NCI-H1105 treated with DMSO at 0.1 percent for 48 hours (cell line): ENCODE measurements around the gene MVD.
"Not testable (repeated sequence)": the region's sequence is repeated elsewhere in the genome, so short reads cannot be mapped to it uniquely, and the experiment has no call there.

Experiments used
- DNase-seq: peaks from one replicate; lab custom pipeline; 2025; lab: John Stamatoyannopoulos, UW

MVD gene

DNA sequence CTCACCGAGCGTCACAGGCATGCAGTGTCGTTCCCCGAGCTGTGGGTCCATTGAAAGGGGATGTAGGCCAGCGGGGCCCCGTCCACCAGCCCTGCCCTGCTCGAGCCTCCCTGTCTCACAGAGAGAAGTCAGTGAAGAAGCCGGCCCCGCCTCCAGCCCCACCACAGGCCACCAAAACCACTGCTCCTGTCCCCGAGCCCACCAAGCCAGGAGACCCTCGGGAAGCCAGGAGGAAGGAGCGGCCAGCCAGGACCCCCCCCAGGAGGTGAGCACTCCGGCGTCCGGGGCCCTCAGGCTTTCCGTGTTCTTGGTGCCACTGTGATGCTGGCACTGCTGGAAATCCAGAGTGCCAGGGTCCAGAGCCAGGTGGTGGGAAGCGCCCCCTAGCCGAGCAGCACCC lies 38.4 kb downstream of the MVD start:
- DNase-seq: no peak

DNA sequence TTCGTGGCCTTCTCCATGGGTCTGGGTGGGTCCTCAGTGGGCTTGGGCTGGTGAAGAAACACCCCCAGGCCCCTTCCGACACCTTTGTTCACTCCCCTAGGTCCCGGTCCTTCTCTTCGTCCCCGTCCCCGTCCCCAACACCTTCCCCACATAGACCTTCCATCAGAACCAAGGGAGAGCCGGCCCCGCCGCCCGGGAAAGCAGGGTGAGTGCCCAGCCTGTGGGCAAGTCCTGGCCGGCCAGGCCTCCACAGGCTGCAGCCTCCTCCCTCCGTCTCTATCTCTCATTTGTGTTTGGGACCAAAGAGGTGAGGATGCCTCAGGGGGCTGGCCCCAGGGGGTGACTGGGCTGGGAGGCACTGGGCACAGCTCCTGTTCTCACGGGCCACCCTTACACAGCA lies 39.0 kb downstream of the MVD start:
- no peak for DNase-seq

DNA sequence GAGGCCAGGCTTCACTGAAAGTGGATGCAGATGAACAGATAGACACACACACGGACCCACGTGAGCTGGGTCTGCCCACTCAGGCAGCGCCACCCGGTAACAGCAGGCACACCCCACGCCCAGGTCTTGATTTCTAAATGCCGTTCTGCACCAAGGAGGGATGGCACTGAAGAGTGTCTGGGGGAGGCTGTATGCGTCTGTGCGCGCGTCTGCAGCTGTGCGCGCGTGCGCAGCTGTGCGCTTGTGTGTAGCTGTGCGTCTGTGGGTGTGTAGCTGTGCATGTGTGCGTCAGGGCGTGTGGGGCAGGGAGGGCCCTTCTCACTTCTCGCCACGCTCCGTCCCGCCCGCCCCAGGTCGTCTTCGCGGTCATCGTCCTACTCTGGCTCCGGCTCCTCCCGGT lies 40.0 kb downstream of the MVD start:
- no peak for DNase-seq

DNA sequence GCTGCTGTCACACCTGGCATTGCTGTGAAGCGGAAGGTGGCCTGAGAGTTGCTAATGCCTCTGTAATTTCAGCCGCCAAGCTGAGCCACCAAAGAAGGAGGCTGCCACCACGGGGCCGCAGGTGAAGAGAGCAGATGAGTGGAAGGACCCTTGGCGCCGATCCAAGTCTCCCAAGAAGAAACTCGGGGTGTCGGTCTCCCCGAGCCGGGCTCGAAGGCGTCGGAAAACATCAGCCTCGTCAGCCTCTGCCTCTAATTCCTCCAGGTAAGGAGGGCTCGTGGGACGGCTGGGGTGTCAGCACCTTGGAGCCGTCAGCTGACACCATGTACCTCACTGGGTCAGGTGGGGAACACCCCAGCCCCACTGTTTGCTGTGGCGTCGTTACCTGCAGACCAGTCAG lies 40.8 kb downstream of the MVD start:
- no peak for DNase-seq

DNA sequence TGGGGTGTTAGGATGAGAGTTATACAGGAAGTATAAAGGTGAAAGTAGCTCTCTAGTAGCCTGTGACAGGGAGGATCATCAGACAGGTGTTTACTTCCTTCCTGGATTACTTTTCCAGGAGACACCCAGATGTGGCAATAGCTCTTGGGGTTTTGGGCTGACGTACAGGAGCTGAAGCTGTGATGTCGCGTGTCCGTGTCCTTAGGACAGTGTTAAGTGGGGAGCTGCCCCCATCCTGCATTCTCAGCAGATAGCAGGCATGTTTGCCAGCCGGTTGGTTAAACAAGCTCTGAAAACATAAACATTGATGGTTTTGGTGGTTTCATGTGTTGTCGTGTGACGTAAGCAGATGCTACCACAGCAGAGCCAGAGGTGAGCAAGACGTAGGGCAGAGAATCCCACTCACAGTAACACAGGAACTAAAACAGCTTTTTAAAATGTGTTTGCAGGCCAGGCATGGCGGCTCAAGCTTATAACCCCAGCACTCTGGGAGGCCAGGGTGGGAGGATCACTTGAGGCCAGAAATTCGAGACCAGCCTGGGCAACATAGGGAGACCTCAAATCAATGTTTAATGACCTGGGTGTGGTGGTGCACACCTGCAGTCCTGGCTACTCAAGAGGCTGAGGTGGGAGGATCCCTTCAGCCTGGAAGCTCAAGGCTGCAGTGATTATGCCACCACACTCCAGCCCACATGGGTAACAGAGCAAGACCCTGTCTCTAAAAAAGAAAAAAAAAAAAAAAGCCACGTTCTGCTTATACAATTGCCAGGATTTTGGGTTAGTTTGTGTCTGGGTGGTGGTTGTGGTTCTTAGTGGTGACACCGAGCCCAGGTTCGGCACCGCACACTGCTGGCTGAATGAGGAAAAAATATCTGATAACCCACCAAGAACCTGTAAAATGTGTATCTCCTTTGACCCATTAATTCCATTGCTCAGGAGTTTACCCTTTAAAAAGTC lies 42.8 kb downstream of the MVD start:
- no peak for DNase-seq

DNA sequence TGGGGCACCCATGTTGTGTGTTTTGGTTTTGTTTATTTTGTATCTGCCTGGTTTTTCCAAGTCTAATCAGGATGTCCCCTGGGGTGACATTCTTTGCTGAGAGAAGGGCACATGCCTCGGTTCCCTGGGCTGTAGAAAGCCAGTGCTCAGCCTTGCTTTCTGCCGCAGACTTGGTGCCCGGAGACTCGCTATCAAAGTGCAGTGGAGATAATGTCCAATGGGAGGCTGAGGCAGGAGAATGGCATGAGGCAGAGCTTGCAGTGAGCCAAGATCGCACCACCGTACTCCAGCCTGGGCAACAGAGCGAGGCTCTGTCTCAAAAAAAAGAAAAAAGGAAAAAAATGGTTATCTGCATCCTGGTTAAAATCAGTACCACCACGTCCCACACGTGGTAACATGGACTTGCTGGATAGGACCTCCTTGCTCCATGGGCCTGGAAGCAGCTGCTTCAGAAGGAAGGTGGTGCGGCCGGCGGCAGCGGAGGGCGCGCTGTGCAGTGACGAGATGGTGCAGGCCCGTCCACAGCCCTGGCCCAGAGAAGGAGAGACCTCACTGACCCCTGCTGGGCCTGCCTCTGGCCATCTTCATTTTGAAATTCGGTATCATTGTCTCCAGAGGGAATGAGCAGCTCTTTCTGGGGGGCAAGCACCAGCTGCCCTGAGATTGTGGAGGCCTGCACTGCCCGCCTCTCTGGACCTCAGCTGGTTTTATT lies 43.8 kb downstream of the MVD start:
- no peak for DNase-seq

DNA sequence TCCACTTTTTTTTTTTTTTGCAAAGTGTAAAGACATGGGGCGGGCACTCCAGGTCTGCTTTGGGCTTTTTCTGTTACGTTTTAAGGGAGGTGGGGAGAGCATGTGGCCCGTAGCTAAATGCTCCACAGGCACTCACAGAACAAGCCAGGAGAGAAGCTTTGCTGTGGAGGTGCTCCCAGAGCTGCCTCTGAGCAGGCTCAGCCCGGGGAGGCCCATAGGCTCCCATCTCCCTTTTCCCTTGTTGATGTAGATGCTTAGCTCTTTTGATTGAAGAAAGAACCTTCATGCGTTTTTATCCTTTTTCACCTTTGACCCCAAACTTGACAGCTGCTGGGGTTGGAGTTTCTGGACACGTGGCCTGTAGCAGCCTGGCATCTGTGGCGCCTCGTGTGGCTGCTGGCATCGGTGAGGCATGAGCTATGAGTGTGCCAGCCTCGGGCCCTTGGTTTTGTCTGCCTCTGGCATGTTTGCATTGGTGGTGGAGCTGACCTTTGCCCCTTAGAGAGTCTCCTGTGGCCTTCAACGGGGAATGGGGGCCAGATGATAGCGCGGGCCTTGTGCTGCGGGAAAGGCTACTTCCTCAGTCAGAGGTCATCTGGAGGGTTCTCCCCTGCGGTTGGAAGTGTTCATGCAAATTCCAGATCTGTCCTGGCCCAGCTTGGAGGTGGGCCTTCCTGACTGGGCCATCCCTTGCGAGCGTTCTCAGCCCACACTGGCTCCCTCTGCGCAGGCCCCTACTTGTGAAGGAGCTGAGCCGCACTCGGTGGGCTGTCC lies 44.5 kb downstream of the MVD start:
- DNase-seq: no peak

DNA sequence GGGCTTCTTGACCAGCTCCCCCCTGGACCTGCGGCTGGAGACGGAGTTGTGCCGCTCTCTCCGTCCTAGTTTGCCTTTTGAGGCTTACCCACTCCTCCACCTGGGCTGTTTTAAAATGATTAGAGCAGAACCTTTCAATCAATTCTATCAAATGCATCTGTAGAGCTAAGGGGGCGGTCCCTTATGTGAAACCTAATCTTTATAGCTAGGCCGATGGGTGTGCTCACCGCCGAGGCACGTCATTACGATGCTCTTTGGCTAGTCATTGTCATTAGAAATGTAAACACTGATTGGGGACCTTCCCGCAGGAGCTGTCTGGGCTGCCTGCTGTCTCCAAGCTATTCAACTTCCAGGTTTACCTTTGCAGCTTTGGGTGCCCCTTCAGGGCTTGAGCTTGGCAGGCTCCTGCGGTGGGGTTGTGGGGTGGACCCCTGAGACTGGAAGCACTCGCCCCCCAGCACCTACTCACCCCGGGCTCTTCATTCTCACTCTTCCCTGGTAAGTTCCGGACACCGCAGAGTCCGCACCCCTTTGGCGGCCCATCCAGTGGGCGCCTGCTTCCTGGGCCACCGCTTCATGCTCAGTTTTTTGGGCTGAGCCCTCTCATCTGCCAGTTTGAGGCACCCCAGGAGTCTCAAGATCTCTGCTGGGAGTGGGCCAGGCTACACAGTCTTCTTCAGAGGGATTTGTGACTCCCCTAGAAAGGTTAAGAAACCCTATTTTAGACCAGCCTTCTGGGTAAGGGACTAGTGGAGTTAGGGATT lies 45.4 kb downstream of the MVD start:
- no peak for DNase-seq

DNA sequence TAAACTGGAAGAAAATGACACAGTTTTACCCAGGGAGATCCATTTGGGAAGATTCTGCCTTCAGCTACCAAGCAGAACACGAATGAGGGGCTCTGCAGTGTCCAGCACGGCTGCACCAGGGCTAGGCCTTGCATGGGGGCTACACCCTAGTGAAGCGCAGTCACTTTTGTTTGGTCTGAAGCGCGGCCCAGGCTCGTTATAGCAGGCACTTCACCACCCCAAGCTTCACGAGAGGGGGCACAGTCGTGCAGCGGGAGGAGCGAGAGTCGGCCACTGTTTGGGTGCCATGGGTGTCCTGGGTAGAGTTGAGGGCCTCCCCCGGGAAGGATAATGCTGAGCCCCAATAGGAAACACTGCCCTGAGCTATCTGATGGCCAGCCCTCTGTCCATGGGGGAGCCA lies 46.2 kb downstream of the MVD start:
- DNase-seq: no peak

DNA sequence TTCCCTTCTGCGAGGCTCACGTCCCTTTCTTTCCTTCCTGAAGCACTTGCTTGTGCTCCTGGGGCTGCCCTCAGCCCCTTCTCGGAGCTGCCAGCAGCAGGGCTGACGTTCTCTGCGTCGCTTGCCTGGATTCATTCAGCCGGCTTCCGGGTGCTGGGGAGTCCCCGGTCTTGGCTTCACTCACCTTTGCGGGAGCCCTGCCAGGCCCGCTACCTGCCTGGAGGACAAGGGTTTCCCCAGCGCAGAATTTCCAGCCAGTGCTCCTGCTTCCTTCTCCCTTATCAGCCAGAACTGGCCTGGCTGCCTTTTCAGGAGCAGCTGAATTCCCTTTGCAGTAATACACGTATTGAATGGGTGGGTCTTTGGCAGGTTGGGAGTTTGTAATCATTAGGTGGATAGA lies 46.6 kb downstream of the MVD start:
- no peak for DNase-seq

DNA sequence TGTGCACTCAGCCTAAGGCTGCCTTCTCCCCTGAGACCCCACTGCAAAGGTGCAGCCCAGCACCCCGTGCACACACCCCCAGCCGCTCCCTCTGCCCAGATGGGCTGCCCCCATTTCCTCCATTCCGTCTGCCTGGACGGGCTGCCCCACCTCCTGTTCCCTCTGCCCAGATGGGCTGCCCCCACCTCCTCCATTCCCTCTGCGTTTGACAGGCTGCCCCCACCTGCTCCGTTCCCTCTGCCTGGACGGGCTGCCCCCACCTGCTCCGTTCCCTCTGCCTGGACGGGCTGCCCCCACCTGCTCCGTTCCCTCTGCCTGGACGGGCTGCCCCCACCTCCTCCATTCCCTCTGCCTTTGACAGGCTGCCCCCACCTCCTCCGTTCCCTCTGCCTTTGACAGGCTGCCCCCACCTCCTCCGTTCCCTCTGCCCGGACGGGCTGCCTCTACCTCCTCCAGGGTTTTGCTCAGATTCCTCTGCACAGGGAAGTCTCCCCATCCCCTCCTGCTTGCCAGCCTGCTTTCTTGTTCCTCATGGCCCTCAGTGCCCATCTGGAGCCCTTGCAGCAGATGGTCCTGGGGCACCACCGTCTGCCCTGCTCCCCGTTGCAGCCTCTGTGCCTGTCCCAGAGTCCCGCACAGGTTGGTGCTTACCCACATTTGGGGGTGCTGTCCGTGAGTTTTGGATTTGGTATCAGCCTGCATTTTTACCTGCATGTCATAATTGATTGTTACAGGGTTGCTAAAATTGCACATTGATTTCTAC lies 47.9 kb downstream of the MVD start:
- DNase-seq: no peak

DNA sequence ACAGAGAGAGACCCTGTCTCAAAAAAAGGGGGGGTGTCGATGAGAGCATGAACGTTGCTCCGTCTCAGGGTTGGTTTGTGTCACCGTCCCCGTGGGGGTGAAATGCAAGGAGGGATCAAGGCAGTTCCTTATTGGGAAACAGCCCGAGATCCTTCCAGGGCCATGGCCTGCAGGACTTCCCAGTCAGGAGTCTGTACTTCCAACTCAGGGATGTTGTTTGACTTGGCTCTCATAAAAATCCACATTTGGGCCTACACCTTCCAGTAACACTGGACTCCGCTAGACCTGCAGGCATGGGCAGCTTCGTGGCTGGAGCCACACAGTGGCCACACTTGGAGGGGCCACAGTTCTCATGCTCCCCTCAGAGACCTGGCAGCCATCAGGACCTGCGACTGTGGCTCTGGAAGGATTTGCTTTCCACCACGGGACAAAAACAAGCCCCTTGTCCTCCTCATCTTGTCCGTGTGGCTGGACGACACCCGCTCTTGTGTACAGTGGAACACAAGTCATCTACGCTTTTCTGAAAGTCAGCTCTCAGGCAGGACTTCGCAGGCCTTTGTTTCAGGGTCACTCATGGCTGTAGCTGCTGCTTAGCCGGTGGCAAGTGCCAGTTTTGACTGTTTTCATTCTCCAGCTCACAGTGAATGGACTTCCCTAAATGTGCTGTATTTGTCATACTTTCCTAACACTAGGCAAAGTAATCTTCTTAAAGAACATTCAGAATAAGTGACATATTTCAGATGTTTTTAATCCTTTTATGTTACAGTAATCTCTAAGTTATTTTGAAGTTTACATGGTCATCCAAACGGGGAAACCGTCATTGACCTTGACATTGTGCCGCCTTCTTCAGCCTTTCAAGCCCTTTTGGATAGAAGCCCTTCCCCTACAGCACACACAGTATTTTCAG lies 48.7 kb downstream of the MVD start:
- no peak for DNase-seq

DNA sequence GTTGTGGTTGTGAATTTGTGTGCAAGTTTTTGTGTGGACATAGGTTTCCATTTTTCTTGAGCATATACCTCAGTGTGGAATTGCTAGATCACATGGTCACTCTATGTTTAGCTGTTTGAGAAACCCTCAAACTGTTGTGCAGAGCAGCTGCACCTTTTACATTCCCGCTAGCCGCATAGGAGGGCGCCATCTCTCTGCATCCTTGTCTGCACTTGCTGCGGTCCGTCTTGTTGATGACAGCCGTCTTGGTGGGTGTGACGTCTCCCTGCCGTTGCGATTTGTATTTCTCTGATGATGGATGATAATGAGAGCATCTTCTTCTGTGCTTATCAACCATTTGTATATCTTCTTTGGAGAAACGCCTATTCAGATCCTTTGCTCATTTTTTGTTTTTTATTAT lies 49.6 kb downstream of the MVD start:
- no peak for DNase-seq

DNA sequence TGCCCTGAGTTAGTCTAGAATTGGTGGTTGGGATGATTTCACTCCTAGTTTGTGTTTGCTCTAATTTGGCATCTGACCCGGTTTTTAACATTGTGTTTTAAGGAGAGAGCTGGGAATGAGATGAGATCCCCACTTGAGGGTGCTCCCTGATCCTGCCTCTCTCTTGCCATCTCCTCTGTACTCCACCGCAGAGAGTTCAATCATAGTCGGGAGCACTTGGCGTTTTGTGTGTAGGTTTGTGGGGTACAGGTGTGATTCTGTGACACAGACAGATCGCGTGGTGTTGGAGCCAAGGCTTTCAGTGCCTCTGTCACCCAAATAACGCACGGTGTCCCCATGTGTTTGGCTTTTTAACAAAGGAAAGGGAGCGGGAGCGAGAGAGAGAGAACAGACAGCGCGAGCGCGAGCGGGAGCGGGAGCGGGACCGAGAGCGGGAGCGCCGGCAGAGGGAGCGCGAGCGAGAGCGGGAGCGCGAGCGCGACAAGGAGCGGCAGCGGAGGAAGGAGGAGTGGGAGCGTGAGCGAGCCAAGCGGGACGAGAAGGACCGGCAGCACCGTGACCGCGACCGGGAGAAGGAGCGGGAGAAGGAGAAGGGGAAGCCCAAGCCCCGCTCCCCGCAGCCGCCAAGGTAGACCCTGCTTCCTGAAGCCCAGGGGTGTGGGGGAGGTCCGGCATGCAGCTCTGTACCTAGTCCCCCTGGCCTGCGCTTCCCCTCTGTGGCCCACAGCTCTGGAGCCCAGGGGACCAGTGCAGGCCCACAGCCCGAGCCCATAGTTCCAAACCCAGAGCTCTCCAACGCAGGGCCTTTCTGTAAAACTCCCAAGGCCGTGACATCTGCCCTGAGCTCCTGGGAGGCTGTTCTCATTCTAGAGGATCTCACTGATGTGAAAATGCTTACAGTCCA lies 51.7 kb downstream of the MVD start:
- DNase-seq: no peak

DNA sequence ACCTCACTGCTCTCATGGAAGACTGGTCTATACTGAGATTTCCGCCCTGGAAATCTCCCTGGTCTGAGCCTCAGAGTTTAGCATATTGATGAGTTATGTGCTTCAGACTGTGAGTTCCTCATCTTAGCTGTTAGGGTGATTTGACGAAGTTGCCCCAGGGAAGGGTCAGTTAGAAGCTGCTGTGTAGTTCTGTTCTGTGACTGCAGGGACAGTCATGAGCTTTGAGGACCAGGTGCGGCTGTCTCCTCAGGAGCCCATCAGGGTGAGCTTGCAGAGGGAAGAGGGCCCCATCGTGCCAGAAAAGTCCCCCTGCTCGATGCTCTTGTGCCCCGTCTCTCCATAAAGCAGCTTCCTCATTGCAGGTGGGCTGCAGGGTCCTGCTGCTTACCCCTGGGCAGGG lies 52.8 kb downstream of the MVD start:
- no peak for DNase-seq

DNA sequence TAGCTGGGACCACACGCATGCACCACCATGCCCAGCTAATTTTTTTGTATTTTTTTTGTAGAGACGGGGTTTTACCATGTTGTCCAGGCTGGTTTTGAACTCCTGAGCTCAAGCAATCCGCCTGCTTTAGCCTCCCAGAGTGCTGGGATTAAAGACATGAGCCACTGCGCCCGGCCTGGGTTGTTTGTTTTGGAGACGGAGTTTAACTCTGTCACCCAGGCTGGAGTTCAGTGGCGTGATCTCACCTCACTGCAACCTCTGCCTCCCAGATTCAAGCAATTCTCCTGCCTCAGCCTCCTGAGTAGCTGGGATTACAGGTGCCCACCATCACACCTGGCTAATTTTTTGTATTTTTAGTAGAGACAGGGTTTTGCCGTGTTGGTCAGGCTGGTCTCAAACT lies 53.5 kb downstream of the MVD start:
- not testable (repeated sequence) for DNase-seq

DNA sequence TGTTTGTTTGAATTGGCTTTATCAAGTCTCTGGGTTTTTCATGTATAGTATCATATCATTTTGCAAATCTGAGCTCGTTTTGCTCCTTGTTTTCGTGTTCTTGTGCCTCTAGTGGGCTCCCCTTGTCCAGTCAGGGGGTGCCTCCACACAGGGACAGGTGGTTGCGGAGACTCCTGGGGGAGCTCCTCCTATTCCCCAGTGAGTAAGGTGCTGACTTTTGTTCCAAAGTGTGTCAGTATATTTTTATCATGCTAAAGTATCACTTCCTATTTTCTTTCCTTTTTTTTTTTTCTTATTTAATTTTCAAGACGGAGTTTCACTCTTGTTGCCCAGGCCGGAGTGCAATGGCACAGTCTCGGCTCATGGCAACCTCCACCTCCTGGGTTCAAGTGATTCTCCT lies 54.8 kb downstream of the MVD start:
- DNase-seq: no peak

DNA sequence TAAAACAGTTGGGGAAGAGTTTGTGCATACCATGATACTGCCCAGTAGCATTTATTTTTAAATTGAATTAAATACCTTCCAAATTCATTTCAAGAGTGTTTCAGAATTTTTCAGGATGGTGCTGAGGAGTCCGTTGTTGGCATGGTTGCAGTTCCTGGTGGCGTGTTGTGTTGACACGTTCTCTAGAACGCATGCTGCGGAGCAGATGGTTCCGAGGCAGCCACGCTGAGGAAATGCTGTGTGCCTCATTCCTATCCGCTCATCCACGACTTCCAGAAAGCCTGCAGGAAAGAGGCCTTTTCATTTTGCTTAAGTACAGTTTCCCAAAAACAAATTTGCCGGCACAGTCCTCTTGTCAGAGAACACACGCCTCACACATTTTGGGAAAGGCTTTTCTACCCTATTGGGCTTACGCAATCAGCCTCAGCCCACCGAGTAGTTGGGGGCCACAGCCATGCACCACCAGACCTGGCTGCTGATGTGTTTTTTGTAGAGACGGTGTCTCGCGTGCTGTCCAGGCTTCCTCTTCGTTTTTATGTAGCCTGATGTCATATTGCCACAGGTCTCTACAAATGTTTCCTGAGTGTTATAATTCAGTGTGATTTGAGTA lies 56.6 kb downstream of the MVD start:
- DNase-seq: no peak
